Activated T-helper 1 cell treated with anti-CD3 and anti-CD28 coated beads, Interleukin-12 subunit alpha, Interleukin-12 subunit beta, Interleukin-2, Interleukin-4 antibody, amounts not matched to agents 30 ng/mL and 10 ng/mL and 1 ng/mL, durations not matched to agents 14 hours and 24 hours and 36 hours (primary cell): ENCODE results near the gene PKD1L1. TPM values are rescaled to one million over a fixed set of nuclear protein-coding genes. Genes with fewer than 3 reads are reported as not detected.
A peak's percentile ranks its signal among the peaks of the same experiment; 100 is the strongest.
"Not testable (repeated sequence)": the region's sequence is repeated elsewhere in the genome, so short reads cannot be mapped to it uniquely, and the experiment has no call there.

Source experiments
- DNase-seq: peaks from one replicate; pipeline ENCODE4 v3.0.0; 2021; ENCODE audit warnings: low spot score
- H3K27ac Mint-ChIP-seq: one replicate; pipeline ENCODE4 v1.8.0; 2021; ENCODE audit warnings: mild to moderate bottlenecking, mixed read lengths
- H3K27me3 Mint-ChIP-seq: one replicate; pipeline ENCODE4 v1.8.0; 2022; ENCODE audit warnings: mild to moderate bottlenecking, moderate library complexity, mixed read lengths; ENCODE audit not compliant: insufficient read depth
- H3K36me3 Mint-ChIP-seq: one replicate; pipeline ENCODE4 v1.8.0; 2021; ENCODE audit warnings: low read depth, mixed read lengths
- H3K4me1 Mint-ChIP-seq: one replicate; pipeline ENCODE4 v1.8.0; 2021; ENCODE audit warnings: low read depth, mixed read lengths
- H3K4me3 Mint-ChIP-seq: one replicate; pipeline ENCODE4 v1.8.0; 2021; ENCODE audit warnings: mild to moderate bottlenecking, moderate library complexity, mixed read lengths
- H3K9me3 Mint-ChIP-seq: one replicate; pipeline ENCODE4 v1.8.0; 2021; ENCODE audit warnings: mixed read lengths
- intact Hi-C: fragments of 100-400 bp; cut with micrococcal nuclease; formaldehyde crosslinking; loops from one replicate; pipeline ENCODE4 v1.15.1; 2024
- total RNA-seq: library from RNA; stranded (reverse); gene quantifications from 2 replicates; pipeline ENCODE4 v1.2.3, GENCODE V29; 2022

The PKD1L1 gene, protein sequence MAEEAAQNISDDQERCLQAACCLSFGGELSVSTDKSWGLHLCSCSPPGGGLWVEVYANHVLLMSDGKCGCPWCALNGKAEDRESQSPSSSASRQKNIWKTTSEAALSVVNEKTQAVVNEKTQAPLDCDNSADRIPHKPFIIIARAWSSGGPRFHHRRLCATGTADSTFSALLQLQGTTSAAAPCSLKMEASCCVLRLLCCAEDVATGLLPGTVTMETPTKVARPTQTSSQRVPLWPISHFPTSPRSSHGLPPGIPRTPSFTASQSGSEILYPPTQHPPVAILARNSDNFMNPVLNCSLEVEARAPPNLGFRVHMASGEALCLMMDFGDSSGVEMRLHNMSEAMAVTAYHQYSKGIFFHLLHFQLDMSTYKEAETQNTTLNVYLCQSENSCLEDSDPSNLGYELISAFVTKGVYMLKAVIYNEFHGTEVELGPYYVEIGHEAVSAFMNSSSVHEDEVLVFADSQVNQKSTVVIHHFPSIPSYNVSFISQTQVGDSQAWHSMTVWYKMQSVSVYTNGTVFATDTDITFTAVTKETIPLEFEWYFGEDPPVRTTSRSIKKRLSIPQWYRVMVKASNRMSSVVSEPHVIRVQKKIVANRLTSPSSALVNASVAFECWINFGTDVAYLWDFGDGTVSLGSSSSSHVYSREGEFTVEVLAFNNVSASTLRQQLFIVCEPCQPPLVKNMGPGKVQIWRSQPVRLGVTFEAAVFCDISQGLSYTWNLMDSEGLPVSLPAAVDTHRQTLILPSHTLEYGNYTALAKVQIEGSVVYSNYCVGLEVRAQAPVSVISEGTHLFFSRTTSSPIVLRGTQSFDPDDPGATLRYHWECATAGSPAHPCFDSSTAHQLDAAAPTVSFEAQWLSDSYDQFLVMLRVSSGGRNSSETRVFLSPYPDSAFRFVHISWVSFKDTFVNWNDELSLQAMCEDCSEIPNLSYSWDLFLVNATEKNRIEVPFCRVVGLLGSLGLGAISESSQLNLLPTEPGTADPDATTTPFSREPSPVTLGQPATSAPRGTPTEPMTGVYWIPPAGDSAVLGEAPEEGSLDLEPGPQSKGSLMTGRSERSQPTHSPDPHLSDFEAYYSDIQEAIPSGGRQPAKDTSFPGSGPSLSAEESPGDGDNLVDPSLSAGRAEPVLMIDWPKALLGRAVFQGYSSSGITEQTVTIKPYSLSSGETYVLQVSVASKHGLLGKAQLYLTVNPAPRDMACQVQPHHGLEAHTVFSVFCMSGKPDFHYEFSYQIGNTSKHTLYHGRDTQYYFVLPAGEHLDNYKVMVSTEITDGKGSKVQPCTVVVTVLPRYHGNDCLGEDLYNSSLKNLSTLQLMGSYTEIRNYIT (N-terminal part only)
- 0.07 TPM in 1 of 2 replicates, not detected in the other for total RNA-seq

DNA sequence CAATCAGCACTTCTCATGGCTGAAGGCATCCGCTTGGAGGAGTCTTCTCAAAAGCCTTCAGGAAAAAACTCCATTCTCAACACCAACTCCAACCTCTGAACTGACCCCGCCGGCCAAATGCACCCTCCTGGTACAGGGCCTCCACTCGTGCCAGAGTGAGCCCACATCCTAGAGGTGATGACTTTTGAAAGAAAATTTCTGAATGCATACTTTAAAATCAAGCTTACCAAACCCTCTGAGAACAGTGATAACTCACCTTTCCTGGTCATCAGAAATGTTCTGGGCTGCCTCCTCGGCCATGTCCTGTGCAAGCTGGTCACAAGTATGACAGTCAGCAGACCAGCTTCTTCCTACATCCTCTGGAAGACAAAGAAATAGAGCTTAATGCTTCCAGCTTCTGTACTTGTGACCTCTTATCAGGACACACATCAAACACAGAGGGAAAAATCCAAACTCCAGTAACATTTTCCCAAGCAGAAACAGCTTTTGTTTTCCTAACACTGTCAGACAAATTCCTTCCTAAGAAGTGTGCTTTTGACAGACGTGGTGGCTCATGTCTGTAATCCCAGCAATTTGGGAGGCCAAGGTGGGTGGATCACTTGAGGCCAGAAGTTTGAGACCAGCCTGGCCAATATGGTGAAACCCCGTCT is at the start of gene PKD1L1:
Gene PKD1L1 (minus strand): TSS at position 326 of the 650 bp plus-strand sequence. CDS start 26 bp downstream, at position 300.
- Mint-ChIP-seq H3K4me3 (no peak within 1 kb of the TSS), H3K4me1 (no peaks in the 10 kb centered on the region), H3K27me3 (no peaks in the 10 kb centered on the region), H3K9me3 (no peaks in the 10 kb centered on the region), H3K36me3 (no peaks in the 10 kb centered on the region), H3K27ac (no peak within 1 kb of the TSS)
- intact Hi-C loops: loop anchor here (5.0 kb wide), 1 partner anchor 349 kb away; no protein-coding TSS in a partner anchor
- DNase-seq: no peak

DNA sequence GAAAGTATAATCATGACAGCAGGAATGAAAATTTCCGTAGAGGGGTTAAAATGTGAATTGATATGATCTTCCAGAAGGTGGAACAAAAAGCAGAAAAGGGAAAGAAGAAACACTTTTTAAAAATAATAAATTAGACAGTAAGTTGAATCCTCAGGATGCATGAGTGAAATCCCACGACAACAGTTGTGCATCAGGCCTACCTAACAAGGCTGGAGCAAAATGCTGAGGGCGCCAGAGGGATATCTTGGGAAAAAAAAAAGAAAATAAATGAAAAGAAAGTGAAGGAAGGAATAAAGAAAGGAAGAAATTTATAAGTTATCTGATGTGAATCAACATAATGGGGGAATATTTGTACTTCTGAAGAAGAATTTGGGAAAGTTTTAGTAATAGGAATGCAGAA is 44.2 kb upstream of the PKD1L1 start:
- intact Hi-C loops: no loop called here
- peaks cover 17% of the 10 kb centered on the region for H3K4me1 Mint-ChIP-seq
- H3K27ac Mint-ChIP-seq: peak overlapping the region; percentile 80
- H3K36me3 Mint-ChIP-seq: peaks cover 7% of the 10 kb centered on the region
- no peak for DNase-seq
- H3K4me3 Mint-ChIP-seq: peak overlapping the region; percentile 80
- peaks cover 15% of the 10 kb centered on the region for H3K9me3 Mint-ChIP-seq
- peaks cover 6% of the 10 kb centered on the region for H3K27me3 Mint-ChIP-seq

DNA sequence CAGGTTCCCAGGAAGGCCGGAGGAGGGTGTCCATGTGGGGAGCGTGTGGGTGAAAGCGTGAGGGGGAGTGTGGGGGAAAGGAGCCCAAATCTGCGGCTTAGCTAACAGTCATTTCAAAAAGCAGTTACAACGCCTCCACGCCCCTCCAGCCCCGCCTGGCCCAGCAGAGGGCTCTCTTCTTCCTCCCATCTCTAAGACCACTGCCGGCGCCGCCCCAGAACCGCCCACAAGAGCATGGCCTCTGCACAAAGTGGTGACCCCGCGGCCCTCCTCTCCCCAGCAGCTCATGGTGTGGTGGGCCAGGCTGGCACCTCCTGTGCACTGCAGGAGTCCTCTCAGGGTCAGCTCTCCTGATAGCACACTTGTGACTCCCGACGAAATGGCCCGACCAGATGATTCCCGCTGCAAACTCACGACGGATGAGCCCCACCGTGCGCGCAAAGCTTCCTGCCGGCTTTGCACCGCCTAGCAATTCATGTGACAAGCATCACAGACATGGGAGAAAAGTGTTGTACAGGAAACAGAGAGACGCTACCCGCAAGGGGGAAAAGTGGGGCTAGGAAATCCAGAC is 43.6 kb upstream of the PKD1L1 start:
- peaks cover 6% of the 10 kb centered on the region for H3K27me3 Mint-ChIP-seq
- peaks cover 17% of the 10 kb centered on the region for H3K4me1 Mint-ChIP-seq
- intact Hi-C loops: loop anchor here (1.0 to 2.0 kb wide), 5 partner anchors 13 to 307 kb away; partner anchors contain the start of genes C7orf57 and HUS1
- H3K27ac Mint-ChIP-seq: peak overlapping the region; percentile 80
- H3K36me3 Mint-ChIP-seq: peaks cover 7% of the 10 kb centered on the region
- DNase-seq: peak; percentile 80
- H3K9me3 Mint-ChIP-seq: peaks cover 15% of the 10 kb centered on the region
- H3K4me3 Mint-ChIP-seq: peak overlapping the region; percentile 80

DNA sequence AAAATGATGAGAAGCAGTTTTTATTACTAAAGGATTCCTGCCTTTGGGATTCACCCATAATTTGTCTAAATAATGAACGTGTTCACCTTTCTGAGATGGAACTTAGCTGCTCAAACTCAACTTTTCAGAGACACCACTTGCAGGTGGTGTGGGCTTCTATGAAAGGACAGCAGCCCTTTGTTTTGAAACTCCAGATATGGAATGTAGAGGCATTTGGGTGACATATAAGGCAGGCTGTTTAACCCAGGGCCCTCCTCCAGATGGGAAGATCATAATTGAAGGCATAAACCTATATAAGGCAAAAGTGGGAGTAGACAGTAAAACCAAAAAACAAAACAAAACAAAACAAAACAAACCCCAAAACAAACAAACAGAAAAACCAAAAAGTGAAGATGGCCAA is 43.0 kb upstream of the PKD1L1 start:
- peaks cover 6% of the 10 kb centered on the region for H3K27me3 Mint-ChIP-seq
- no peak for DNase-seq
- H3K4me3 Mint-ChIP-seq: peak overlapping the region; percentile 80
- H3K9me3 Mint-ChIP-seq: peaks cover 15% of the 10 kb centered on the region
- peak overlapping the region; percentile 80 for H3K27ac Mint-ChIP-seq
- peaks cover 7% of the 10 kb centered on the region for H3K36me3 Mint-ChIP-seq
- intact Hi-C loops: loop anchor here (1.0 to 2.0 kb wide), 5 partner anchors 12 to 308 kb away; partner anchors contain the start of genes C7orf57 and HUS1
- H3K4me1 Mint-ChIP-seq: peaks cover 17% of the 10 kb centered on the region

DNA sequence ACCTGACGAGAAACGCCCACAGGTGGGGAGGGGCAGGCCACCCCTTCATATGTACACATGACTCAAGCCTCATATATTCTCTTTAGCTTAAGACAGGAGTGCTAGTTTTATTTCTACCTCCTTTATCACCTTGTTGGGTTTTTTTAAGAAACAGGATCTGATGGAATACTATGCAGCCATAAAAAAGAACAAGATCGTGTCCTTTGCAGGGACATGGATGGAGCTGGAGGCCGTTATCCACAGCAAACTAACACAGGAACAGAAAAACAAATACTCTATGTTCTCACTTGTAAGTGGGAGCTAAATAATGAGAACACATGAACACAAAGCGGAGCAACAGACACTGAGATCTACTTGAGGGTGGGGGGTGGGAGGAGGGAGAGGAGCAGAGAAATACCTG is 42.3 kb upstream of the PKD1L1 start:
- no peak for DNase-seq
- intact Hi-C loops: loop anchor here (2.0 kb wide), 1 partner anchor 308 kb away; no protein-coding TSS in a partner anchor
- peak overlapping the region; percentile 22 for H3K27ac Mint-ChIP-seq
- H3K4me3 Mint-ChIP-seq: no peak overlapping the region
- H3K27me3 Mint-ChIP-seq: peaks cover 6% of the 10 kb centered on the region
- peaks cover 17% of the 10 kb centered on the region for H3K4me1 Mint-ChIP-seq
- peaks cover 15% of the 10 kb centered on the region for H3K9me3 Mint-ChIP-seq
- peaks cover 7% of the 10 kb centered on the region for H3K36me3 Mint-ChIP-seq

DNA sequence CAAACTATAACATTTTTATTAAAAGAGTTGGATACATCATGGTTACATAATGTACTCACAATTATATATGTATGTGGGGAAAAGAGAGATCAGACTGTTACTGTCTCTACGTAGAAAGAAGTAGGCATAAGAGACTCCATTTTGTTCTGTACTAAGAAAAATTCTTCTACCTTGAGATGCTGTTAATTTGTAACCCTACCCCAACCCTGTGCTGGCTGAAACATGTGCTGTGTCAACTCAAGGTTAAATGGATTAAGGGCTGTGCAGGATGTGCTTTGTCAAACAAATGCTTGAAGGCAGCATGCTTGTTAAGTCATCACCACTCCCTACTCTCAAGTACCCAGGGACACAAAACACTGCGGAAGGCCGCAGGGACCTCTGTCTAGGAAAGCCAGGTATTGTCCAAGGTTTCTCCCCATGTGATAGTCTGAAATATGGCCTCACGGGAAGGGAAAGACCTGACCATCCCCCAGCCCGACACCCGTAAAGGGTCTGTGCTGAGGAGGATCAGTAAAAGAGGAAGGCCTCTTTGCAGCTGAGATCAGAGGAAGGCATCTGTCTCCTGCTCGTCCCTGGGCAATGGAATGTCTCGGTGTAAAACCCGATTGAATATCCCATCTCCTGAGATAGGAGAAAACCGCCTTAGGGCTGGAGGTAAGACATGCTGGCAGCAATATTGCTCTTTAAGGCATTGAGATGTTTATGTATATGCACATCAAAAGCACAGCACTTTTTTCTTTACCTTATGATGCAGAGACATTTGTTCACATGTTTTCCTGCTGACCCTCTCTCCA is 41.5 kb upstream of the PKD1L1 start:
- not testable (repeated sequence) for H3K36me3 Mint-ChIP-seq, H3K27ac Mint-ChIP-seq, H3K27me3 Mint-ChIP-seq, DNase-seq, H3K4me3 Mint-ChIP-seq
- intact Hi-C loops: loop anchor here (2.0 kb wide), 1 partner anchor 309 kb away; no protein-coding TSS in a partner anchor
- Mint-ChIP-seq H3K4me1 (peaks cover 17% of the 10 kb centered on the region), H3K9me3 (peaks cover 11% of the 10 kb centered on the region)

DNA sequence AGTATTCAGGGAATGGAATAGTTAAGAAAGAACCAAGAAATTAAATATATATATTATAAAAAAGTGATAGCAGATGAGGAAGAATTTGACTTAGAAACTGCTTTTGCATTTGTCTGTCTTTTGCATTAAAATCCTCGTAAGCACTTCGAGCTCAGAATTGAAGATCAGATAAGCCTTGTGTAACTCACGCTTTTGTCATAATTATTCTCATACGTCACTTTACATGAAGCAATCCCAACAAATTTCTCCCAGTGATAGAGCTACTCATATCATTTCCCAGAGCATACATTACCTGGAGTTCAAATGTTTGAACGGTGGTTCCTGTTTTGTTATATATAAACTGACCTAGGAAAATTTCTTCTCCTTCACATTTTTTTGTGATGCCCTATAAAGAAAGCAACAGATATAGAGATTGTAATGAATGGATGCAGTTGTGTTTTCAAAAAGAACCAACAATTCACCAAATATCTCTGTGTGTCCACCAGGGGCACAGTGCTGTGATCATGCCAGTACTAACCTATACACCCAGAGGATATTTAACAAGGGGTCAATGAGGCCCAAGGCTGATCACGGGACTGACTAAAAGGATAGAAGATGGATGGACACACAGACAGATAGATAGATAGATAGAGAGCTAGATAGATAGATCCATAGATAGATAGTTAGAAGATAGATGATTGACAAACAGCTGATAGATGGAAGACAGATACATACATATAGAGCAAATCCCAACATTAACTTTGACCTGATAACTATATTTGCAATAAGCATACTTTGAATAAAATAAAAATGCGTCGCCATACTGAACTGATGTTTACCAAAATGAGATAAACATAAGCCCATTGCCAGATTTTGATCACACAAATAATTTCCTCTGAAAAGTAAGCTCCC is 40.5 kb upstream of the PKD1L1 start:
- Mint-ChIP-seq H3K4me3 (no peak overlapping the region), H3K9me3 (peaks cover 7% of the 10 kb centered on the region), H3K4me1 (peaks cover 17% of the 10 kb centered on the region), H3K36me3 (peaks cover 2% of the 10 kb centered on the region), H3K27me3 (peaks cover 4% of the 10 kb centered on the region), H3K27ac (no peak overlapping the region)
- DNase-seq: no peak
- intact Hi-C loops: no loop called here

DNA sequence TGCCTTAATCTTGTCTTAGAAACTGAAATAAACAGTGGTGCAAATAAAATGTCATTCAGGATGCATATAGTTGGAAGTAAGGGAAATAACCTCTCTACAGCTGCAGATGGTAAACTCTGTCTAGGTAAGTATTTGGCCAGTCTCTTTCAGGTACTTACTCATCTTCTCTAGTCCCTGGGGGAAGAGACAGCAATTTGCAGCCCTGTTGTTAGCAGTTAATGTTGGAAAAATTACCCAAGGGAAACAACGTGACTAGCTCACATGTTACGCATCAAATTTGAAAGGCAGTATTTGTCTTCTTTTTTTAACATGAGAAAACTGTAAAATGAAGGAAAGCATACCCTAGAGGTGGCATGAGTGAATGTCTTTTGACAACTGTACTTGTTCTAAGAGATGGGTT is 34.3 kb upstream of the PKD1L1 start:
- H3K36me3 Mint-ChIP-seq: peaks cover 11% of the 10 kb centered on the region
- no peak overlapping the region for H3K27ac Mint-ChIP-seq
- H3K4me1 Mint-ChIP-seq: peaks cover 13% of the 10 kb centered on the region
- no peak for DNase-seq
- peaks cover 5% of the 10 kb centered on the region for H3K27me3 Mint-ChIP-seq
- no peak overlapping the region for H3K4me3 Mint-ChIP-seq
- H3K9me3 Mint-ChIP-seq: no peaks in the 10 kb centered on the region
- intact Hi-C loops: no loop called here

DNA sequence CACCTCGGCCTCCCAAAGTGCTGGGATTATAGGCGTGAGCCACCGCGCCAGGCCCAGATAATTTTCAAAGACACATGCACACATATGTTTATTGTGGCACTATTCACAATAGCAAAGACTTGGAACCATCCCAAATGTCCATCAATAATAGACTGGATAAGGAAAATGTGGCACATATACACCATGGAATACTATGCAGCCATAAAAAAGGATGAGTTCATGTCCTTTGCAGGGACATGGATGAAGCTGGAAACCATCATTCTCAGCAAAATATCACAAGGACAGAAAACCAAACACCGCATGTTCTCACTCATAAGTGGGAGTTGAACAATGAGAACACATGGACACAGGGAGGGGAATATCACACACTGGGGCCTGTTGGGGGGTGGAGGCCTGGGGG is 32.4 kb upstream of the PKD1L1 start:
- DNase-seq, H3K27ac Mint-ChIP-seq, H3K9me3 Mint-ChIP-seq, H3K27me3 Mint-ChIP-seq, H3K4me3 Mint-ChIP-seq, intact Hi-C loops: not testable (repeated sequence)
- Mint-ChIP-seq H3K4me1 (peaks cover 22% of the 10 kb centered on the region), H3K36me3 (peaks cover 24% of the 10 kb centered on the region)

DNA sequence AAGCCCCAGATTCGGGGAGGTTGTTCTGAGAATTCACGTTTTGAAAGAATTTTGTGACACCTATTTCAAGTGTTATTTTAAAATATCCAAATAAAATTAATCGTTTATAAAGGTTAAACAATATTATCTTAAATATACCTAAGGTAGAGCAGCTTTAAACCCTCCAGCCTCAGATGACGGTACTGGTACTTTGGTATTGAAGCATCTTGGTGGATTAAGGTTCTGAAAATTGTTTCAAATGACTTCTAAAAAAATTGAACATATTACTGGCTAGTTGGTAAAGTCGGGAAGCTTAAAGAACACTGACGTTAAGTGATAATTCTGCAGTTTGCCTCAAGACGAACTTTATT is 31.5 kb upstream of the PKD1L1 start:
- Mint-ChIP-seq H3K27ac (no peak overlapping the region), H3K4me3 (peak overlapping the region; percentile 90), H3K27me3 (peaks cover 5% of the 10 kb centered on the region), H3K36me3 (peaks cover 27% of the 10 kb centered on the region), H3K9me3 (no peaks in the 10 kb centered on the region), H3K4me1 (peaks cover 22% of the 10 kb centered on the region)
- no peak for DNase-seq
- intact Hi-C loops: loop anchor here (1.0 to 2.0 kb wide), 6 partner anchors 11 to 130 kb away; partner anchors contain the start of genes C7orf57 and UPP1
